ENCODE measurements around the gene ARHGAP24. TPM values are rescaled to one million over a fixed set of nuclear protein-coding genes. Genes with fewer than 3 reads are reported as not detected.

The ARHGAP24 gene
- total RNA-seq, 1 experiment from 2014 or later: 1.3 TPM

- Histone ChIP-seq H4K20me1 (ENCODE audit: insufficient read depth) (no peaks in the 10 kb centered on the region), H3K9me2 (ENCODE audit: insufficient read depth) (no peaks in the 10 kb centered on the region), H3K27ac (ENCODE audit: low read depth, low read length) (no peak overlapping the region), H2AFZ (ENCODE audit: low read depth, low read length, poor library complexity, severe bottlenecking) (no peak overlapping the region), H3K36me3 (ENCODE audit: control insufficient read depth in 1 of 2, insufficient read depth in 2 of 2, low read length in 2 of 2) (no peaks in the 10 kb centered on the region), H3K9ac (ENCODE audit: low read length) (no peak overlapping the region), H3K79me2 (ENCODE audit: insufficient read depth, low read length) (no peaks in the 10 kb centered on the region), H3K4me1 (ENCODE audit: control insufficient read depth in 1 of 2, insufficient read depth in 2 of 2, low read length in 2 of 2) (peaks cover 13 to 23% of the 10 kb centered on the region in 2 experiments), H3K27me3 (ENCODE audit: insufficient read depth, low read length) (no peaks in the 10 kb centered on the region), H3K9me3 (ENCODE audit: control insufficient read depth in 1 of 2, insufficient read depth in 1 of 2, low read depth in 1 of 2, low read length in 2 of 2) (no peaks in the 10 kb centered on the region), H3K4me2 (ENCODE audit: low read length) (no peak overlapping the region), H3K4me3 (replicated peaks in 1 of 2; ENCODE audit: low read depth in 1 of 2, low read length in 2 of 2) (no peak overlapping the region)
- no peak for DNase-seq (ENCODE audit: low read depth, low spot score)
- ChIA-PET RAD21 (ENCODE audit: low non-redundant PET in 1 of 2, low total read pairs in 2 of 2, uncharacterized antibody in 2 of 2, unreplicated experiment in 2 of 2) (no interaction called here), POLR2A (no interaction called here), CTCF (no interaction called here)
- BruUV-seq (replicated peaks): no TSS peak
- no peak for ATAC-seq
- intact Hi-C loops (cut with micrococcal nuclease): no loop called here
- TF ChIP-seq CEBPB (IDR thresholded peaks at IDR 0.05; ENCODE audit: low read depth) (no peak), SIN3A (IDR thresholded peaks at IDR 0.05; ENCODE audit: low read depth) (no peak), JUND (IDR thresholded peaks at IDR 0.05) (no peak), FOSL1 (IDR thresholded peaks at IDR 0.05; ENCODE audit: low read depth) (no peak)
Measured at GRCh38 chr4:85951099-85951498, 476.1 kb downstream of the ARHGAP24 start.

- Histone ChIP-seq H3K9ac (ENCODE audit: low read length) (no peak overlapping the region), H3K27ac (ENCODE audit: low read depth, low read length) (no peak overlapping the region), H3K9me3 (ENCODE audit: control insufficient read depth in 1 of 2, insufficient read depth in 1 of 2, low read depth in 1 of 2, low read length in 2 of 2) (no peaks in the 10 kb centered on the region), H4K20me1 (ENCODE audit: insufficient read depth) (no peaks in the 10 kb centered on the region), H3K4me3 (replicated peaks in 1 of 2; ENCODE audit: low read depth in 1 of 2, low read length in 2 of 2) (no peak overlapping the region), H3K4me1 (ENCODE audit: control insufficient read depth in 1 of 2, insufficient read depth in 2 of 2, low read length in 2 of 2) (peaks cover 13 to 23% of the 10 kb centered on the region in 2 experiments), H3K27me3 (ENCODE audit: insufficient read depth, low read length) (no peaks in the 10 kb centered on the region), H3K79me2 (ENCODE audit: insufficient read depth, low read length) (no peaks in the 10 kb centered on the region), H2AFZ (ENCODE audit: low read depth, low read length, poor library complexity, severe bottlenecking) (peak overlapping the region; percentile 5), H3K9me2 (ENCODE audit: insufficient read depth) (no peaks in the 10 kb centered on the region), H3K4me2 (ENCODE audit: low read length) (peak overlapping the region; percentile 49), H3K36me3 (ENCODE audit: control insufficient read depth in 1 of 2, insufficient read depth in 2 of 2, low read length in 2 of 2) (no peaks in the 10 kb centered on the region)
- ATAC-seq: no peak
- POLR2A ChIA-PET: no interaction called here
- intact Hi-C loops (cut with micrococcal nuclease): no loop called here
- TF ChIP-seq YY1 (IDR thresholded peaks at IDR 0.05; ENCODE audit: extremely low read depth, insufficient replicate concordance, low read depth, low read length) (no peak), POLR2A (IDR thresholded peaks at IDR 0.05; ENCODE audit: borderline replicate concordance, extremely low read depth, insufficient read depth, insufficient read length) (no peak), JUND (IDR thresholded peaks at IDR 0.05) (0 out of 2 replicates have a peak, but pooled peaks have one; percentile 25), SP1 (IDR thresholded peaks at IDR 0.05; ENCODE audit: low read depth) (no peak), FOSL1 (IDR thresholded peaks at IDR 0.05; ENCODE audit: low read depth) (peak; percentile 38; the same call in 1 of the 2 replicates)
- RAD21 ChIA-PET (ENCODE audit: low non-redundant PET in 1 of 2, low total read pairs in 2 of 2, uncharacterized antibody in 2 of 2, unreplicated experiment in 2 of 2): no interaction called here
- no peak for DNase-seq (ENCODE audit: low read depth, low spot score)
- no TSS peak for BruUV-seq (replicated peaks)
- CTCF ChIA-PET: interaction anchor here (1.0 kb wide), 1 partner anchor 156 kb away, joined by 4 read pairs; no protein-coding TSS in a partner anchor
Measured at GRCh38 chr4:85952528-85952927, 477.6 kb downstream of the ARHGAP24 start.
